IPS DF 19.7 (cell line): ENCODE results near the gene MACF1.

ENCODE experiments used
- DNase-seq: peaks from one replicate; pipeline ENCODE4 v3.0.0-alpha.2; 2013; ENCODE audit warnings: low read depth, low spot score

The MACF1 gene

DNA sequence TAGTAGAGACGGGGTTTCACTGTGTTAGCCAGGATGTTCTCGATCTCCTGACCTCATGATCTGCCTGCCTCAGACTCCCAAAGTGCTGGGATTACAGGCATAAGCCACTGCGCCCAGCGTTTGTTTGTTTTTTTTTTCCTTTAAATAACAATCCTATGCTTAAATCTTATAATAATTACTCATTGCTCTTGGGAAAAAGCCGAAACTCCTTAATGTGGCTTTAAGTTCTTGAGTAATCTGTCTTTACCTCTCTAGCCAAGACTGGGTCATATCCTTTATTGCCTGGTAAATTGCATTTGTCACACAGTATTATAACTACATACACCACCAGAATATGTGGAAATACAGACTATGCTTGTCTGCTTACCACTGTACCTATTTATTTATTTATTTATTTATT is 97.1 kb downstream of the MACF1 start:
- DNase-seq, result no peak

DNA sequence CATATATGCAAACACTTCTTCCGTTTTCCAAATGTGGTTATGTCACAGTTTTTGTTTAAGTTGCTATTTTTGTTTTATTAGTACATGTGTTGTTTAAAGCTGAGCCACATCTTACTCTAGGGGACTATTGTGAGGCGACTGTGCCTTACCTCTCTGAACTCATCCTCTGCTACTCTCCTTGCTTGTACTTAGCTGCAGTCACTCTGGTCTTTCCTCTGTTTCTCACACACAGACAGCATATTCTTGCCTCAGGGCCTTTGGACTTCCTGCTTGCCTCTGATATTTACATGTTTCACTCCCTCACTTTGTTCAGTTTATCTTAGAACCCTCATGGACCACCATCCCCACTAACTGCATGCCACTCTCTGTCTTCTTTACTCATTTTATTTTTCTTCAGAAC is 101.1 kb downstream of the MACF1 start:
- DNase-seq, result no peak

DNA sequence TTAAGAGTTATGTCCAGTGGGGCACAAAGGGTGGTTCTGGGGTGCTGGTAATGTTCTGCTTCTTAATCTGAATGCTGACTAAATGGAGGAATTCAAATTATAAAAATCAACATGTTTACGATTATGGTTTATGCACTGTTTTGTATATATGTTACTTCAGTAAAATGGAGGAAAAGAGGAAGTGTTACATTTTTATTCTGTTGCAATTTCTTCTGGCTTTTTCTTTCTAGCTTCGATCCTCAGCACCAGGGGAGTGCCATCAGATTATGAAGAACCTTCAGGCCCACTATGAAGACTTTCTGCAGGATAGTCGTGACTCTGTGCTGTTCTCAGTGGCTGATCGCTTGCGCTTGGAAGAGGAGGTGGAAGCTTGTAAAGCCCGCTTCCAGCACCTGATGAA is 105.5 kb downstream of the MACF1 start:
- DNase-seq, result no peak

DNA sequence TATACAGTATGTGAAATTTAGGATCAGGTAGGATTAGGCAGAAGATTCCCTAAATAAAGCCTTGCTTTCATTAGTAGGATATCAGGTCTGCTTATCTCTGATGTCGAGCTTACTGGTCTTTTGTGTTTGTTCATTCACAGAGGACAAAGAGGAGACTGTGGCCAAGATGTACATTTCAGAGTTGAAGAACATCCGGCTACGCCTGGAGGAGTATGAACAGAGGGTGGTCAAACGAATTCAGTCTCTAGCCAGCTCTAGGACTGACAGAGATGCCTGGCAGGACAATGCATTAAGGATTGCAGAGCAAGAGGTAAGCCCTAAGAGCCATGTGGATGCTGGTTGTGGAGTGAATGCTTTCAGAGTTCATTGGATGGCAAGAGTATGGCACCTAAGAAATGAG is 106.2 kb downstream of the MACF1 start:
- DNase-seq, result no peak

DNA sequence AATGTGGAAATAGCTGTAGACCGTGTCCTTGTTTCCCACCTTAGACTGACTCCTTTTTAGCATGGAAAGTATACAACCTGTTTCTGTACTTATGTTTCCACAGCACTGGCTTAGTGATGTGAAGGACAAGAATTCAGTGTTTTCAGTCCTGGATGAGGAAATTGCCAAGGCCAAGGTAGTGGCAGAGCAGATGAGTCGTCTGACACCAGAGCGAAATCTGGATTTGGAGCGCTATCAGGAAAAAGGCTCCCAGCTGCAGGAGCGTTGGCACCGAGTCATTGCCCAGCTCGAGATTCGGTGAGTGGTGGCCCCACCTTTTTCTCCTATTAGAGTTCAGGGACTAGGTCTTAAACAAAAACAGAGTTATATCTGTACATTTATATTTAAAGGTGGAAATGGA is 112.6 kb downstream of the MACF1 start:
- DNase-seq, result no peak

GRCh38 chr1:39317910-39318633 is 113.6 kb downstream of the MACF1 start:
- no peak for DNase-seq

DNA sequence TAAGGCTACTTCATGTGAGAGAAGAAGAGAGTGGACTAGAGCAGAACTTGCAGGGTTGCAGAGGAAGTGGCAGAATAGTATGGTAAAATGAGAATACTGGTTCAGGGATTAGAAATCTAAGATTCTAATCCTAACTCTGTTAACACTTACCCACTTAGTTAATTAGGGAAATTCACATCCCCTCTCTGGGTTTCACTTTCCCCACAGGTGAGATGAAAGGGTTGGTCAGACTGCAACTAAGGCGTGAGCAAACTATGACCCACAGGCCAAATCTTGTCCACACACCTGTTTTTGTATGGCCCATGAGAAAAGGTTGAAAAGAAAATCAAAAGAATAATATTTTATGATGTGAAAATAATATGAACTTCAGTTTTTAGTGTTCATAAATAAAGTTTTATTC is 117.5 kb downstream of the MACF1 start:
- no peak for DNase-seq

- DNase-seq, result no peak
These were observed 117.9 kb downstream of the MACF1 start for GRCh38 chr1:39322431-39322830.

GRCh38 chr1:39324888-39325287 is 120.4 kb downstream of the MACF1 start:
- DNase-seq, result no peak

DNA sequence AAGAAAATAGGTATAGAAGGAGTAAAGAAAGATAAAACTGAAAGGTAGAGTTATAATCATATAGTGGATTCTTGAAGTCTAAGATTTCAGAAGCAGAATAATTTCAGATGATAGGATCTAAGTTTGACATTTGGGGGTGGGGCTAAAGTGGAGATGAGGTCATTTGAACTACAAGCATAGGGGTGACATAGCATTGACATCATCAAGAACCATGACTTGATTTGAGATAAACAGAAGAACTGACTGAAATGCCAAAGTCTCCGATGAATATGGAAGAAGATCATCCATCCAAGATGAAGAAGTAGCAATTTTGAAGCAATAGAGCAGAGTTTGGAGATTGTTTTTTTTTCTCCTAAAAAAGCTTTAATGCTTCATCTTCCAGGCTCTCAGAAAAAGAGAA is 122.3 kb downstream of the MACF1 start:
- DNase-seq, result no peak

- no peak for DNase-seq
These were observed 123.6 kb downstream of the MACF1 start for GRCh38 chr1:39328095-39328494.

- no peak for DNase-seq
These were observed 124.2 kb downstream of the MACF1 start for GRCh38 chr1:39328586-39329121.

DNA sequence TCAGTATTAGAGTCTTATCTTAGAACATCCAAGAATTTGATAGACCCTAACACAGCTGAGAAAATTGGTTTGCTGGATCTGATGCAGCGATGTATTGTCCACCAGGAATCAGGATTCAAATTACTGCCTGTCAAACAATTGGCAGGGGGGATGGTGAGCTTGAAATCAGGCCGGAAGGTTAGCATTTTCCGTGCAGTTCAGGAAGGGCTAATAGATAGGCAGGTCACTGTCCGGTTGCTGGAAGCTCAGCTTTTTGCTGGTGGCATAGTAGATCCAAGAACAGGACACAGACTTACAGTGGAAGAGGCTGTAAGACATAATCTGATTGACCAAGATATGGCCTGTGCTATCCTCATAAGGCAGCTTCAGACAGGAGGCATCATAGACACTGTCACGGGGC is 127.2 kb downstream of the MACF1 start:
- DNase-seq, result no peak

GRCh38 chr1:39332291-39332690 is 127.8 kb downstream of the MACF1 start:
- no peak for DNase-seq

DNA sequence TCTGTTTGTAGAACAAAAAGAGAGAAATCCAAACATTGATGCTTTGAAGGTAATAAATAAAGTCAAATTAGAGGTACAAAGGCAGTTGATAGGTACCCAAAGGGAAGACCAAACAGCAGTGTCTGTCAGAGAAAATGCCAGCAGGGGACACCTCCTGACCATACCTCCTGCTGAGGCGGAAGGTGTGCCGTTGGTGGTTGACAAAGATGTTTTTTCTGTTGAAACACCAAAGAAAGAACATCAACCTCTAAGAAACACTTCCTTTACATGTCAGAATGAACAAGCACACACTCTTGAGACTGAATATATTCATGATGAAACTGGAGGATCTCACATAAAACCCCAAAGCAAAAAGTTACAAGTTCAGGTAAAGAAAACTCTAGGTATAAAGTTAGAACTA is 128.3 kb downstream of the MACF1 start:
- no peak for DNase-seq

GRCh38 chr1:39333296-39333695 is 128.8 kb downstream of the MACF1 start:
- no peak for DNase-seq

DNA sequence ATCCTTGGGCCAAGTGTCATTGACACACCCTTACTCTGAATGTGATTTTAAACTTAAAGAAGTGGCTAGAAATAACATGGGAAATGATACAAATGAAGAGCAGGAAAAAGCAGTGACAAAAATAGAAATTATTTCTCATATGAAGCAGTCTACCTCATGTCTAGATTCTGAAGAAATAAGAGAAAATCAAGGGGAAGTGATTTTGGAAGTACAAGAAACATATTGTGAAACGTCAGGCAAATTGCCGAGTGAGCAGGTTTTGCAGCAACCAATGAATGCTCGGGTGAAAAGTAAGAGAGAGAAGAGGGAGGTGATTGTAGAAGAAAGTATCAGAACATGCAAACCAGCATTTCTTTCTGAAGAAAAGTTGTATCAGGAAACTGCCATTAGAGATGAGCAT is 130.7 kb downstream of the MACF1 start:
- no peak for DNase-seq

GRCh38 chr1:39337067-39337466 is 132.6 kb downstream of the MACF1 start:
- DNase-seq, result no peak

DNA sequence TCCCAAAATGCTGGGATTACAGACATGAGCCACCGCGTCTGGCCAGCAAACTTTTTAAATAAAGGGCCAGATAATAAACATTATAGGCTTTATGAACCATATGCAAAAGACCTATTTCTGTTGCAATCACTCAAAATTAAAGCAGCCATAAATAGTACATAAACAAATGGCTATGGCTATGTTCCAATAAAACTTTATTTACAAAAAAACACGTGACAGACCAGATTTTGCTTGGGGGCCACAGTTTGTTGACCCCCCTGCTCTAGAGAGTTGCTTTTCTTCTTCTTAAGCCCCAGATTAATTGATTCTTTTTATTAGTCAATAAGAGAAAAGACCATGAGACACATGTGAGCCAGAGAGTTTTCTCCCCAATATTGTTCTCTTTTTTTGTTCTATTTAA is 138.3 kb downstream of the MACF1 start:
- no peak for DNase-seq

DNA sequence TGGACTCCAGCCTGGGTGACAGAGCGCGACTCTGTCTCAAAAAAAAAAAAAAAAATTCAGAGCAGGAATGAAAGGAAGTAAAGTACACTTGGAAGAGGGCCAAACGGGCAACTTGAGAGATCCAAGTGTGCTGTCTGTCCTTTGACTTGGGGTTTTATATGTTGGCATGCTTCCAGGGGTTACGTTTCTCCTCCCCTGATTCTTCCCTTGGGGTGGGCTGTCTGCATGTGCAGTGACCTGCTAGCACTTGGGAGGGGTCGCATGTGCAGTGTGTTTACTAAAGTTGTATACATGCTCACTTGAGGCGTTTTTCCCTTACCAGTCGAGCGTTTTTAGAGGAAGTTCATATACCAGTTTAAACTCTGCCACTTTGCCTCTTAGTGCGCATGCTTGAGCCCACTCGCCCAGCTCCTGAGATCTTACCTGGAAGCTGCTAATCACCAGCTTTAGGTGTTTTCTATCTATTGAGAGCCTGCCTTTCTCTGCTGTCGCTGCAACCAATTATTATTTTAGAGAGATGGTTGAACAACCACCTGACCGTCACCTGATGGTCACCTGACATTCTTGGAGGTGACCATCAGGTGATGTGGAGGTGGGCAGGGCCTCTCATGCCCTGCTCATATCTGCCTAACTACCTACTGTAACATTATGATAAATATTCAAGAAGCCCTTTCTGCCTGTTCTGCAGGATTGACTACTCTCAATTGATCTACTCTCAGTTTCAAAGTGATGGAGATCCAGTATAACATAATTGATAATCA is 140.1 kb downstream of the MACF1 start:
- no peak for DNase-seq

DNA sequence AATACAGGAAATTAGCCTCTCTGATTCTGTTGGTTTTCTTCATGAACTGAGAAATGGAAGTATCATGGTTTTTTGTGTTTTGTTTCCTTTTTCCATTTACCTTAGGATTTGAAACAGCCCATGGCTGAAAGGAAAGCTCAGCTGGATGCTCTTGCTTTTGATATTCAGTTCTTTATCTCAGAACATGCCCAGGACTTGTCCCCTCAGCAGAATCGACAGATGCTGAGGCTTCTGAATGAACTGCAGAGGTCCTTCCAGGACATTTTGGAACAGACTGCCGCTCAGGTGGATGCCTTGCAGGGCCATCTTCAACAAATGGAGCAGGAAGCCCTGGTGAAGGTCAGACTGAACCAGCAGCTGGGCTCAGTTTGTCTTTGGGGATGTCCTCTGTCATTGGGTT is 142.4 kb downstream of the MACF1 start:
- peak; percentile 7 for DNase-seq

DNA sequence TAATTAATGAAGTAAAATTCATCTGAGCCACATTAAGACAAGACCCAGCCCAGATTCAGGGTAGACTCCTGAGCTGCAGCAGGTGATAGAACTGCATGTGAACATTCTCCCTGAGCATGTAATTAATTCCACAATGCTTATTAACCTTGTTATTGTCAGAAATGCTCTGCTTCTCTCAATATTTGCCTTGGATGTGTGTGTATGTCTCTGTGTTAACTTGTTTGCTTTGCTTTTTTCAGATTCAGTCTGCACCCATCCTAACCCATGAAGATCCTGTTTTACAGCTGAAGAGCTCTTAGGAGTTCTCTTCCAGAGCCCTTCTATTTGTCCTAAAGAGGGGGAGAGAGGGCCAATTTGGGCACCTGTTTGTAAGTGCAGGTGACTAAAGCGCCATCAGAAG is 143.8 kb downstream of the MACF1 start:
- no peak for DNase-seq

- DNase-seq, result no peak
These were observed 148.4 kb downstream of the MACF1 start for GRCh38 chr1:39352881-39353280.
